H1 (cell line): ENCODE measurements around the gene DIABLO. TPM values are rescaled to one million over a fixed set of nuclear protein-coding genes. Genes with fewer than 3 reads are reported as not detected.

Source experiments
- CTCF ChIA-PET: fragments of 300-600 bp; sonication (Branson Sonifier 250); formaldehyde crosslinking; loops from one replicate; lab custom pipeline; 2021; ENCODE audit not compliant: partially characterized antibody; lab: Charles Lee
- POLR2A ChIA-PET: fragments of 300-600 bp; sonication (Branson Sonifier 250); formaldehyde crosslinking; loops from one replicate; lab custom pipeline; 2021; ENCODE audit warnings: inconsistent platforms; ENCODE audit not compliant: partially characterized antibody; lab: Charles Lee
- DNase-seq, 2 experiments: peaks; one replicate each; pipeline versions ENCODE4 v3.0.0 to v3.0.0-alpha.2; 2010 to 2022; ENCODE audit warnings: low spot score in 2 of 2, low read depth in 1 of 2, mixed read lengths in 1 of 2
- FAIRE-seq: peaks from 2 replicates; lab custom pipeline; 2011; peaks lifted over from hg19 to GRCh38; lab: Jason Lieb, UNC
- H2AFZ ChIP-seq: 2 replicates; pipeline ENCODE4 v1.8.1; 2012; ENCODE audit warnings: low read length, inconsistent platforms
- H2AK5ac ChIP-seq: 2 replicates; pipeline ENCODE4 v1.6.1; 2013; ENCODE audit warnings: low read depth, low read length
- H2BK120ac ChIP-seq: replicated peaks from 2 replicates; pipeline ENCODE3; 2013; ENCODE audit warnings: low read depth, low read length, inconsistent platforms
- H2BK12ac ChIP-seq: 2 replicates; pipeline ENCODE4 v1.6.1; 2013; ENCODE audit warnings: low read depth, low read length
- H2BK15ac ChIP-seq: 2 replicates; pipeline ENCODE4 v1.6.1; 2013; ENCODE audit warnings: low read length
- H2BK20ac ChIP-seq: 2 replicates; pipeline ENCODE4 v1.6.1; 2013; ENCODE audit warnings: low read length
- H2BK5ac ChIP-seq: 2 replicates; pipeline ENCODE4 v1.6.1; 2013; ENCODE audit warnings: low read depth, low read length
- H3K14ac ChIP-seq: 2 replicates; pipeline ENCODE4 v1.6.1; 2013; ENCODE audit warnings: inconsistent platforms; ENCODE audit not compliant: insufficient read length
- H3K18ac ChIP-seq: 2 replicates; pipeline ENCODE4 v1.6.1; 2013; ENCODE audit warnings: low read length; ENCODE audit errors: extremely low read depth
- H3K23ac ChIP-seq: 2 replicates; pipeline ENCODE4 v1.6.1; 2013; ENCODE audit warnings: inconsistent platforms; ENCODE audit not compliant: insufficient read length
- H3K23me2 ChIP-seq: 2 replicates; pipeline ENCODE4 v1.6.1; 2013; ENCODE audit warnings: low read depth, low read length
- H3K27ac ChIP-seq: 2 replicates; pipeline ENCODE4 v1.6.1; 2011; ENCODE audit warnings: low read depth, low read length, inconsistent platforms
- H3K27me3 ChIP-seq, 4 experiments: replicated peaks in 1 of 4; 1 replicate in 1 of 4; 2 replicates in 3 of 4; pipeline versions ENCODE4 v1.6.1 to v1.8.1; 2011 to 2013; ENCODE audit warnings: low read length in 3 of 4, mild to moderate bottlenecking in 3 of 4, inconsistent platforms in 2 of 4, mixed read lengths in 2 of 4, moderate library complexity in 1 of 4; ENCODE audit not compliant: control insufficient read depth in 3 of 4, insufficient read depth in 3 of 4; ENCODE audit errors: extremely low read depth in 1 of 4
- H3K36me3 ChIP-seq, 4 experiments: 2 replicates each; pipeline versions ENCODE4 v1.6.1 to v1.8.1; 2011 to 2013; ENCODE audit warnings: mild to moderate bottlenecking in 4 of 4, low read length in 3 of 4, moderate library complexity in 2 of 4, control low read depth in 1 of 4, inconsistent platforms in 1 of 4; ENCODE audit not compliant: insufficient read depth in 4 of 4, control insufficient read depth in 2 of 4
- H3K4ac ChIP-seq: replicated peaks from 2 replicates; pipeline ENCODE3; 2013; ENCODE audit warnings: low read length, low read depth, mixed read lengths, inconsistent platforms; ENCODE audit not compliant: insufficient read length
- H3K4me1 ChIP-seq, 4 experiments: replicated peaks in 1 of 4; 1 replicate in 1 of 4; 2 replicates in 3 of 4; pipeline versions ENCODE4 v1.6.1 to v1.8.1; 2011 to 2013; ENCODE audit warnings: low read length in 3 of 4, inconsistent platforms in 2 of 4, mixed read lengths in 1 of 4; ENCODE audit not compliant: insufficient read depth in 4 of 4, control insufficient read depth in 3 of 4
- H3K4me2 ChIP-seq, 2 experiments: 2 replicates each; pipeline versions ENCODE4 v1.6.1 to v1.8.1; 2011 to 2013; ENCODE audit warnings: low read depth in 2 of 2, low read length in 2 of 2, control low read depth in 1 of 2, inconsistent platforms in 1 of 2, mild to moderate bottlenecking in 1 of 2; ENCODE audit not compliant: insufficient read depth in 1 of 2
- H3K4me3 ChIP-seq, 4 experiments: fragments of 200-600, 300-600 bp in 1 of 4; sonication (generic), shearing (Covaris generic), sonication (Bioruptor Twin) in 1 of 4; 2 replicates each; pipeline versions ENCODE4 v1.5.1 to v1.8.1; 2011 to 2016; ENCODE audit warnings: low read length in 4 of 4, low read depth in 3 of 4, control low read depth in 2 of 4, inconsistent platforms in 2 of 4, mild to moderate bottlenecking in 2 of 4, mixed read lengths in 1 of 4, moderate library complexity in 1 of 4; ENCODE audit not compliant: insufficient read depth in 2 of 4; ENCODE audit errors: extremely low read depth in 1 of 4
- H3K56ac ChIP-seq: replicated peaks from 2 replicates; pipeline ENCODE3; 2013; ENCODE audit warnings: low read depth, mild to moderate bottlenecking, mixed read lengths, low read length, inconsistent platforms; ENCODE audit not compliant: insufficient read length
- H3K79me1 ChIP-seq: 2 replicates; pipeline ENCODE4 v1.6.1; 2013; ENCODE audit warnings: low read depth, low read length, control low read depth
- H3K79me2 ChIP-seq, 2 experiments: 2 replicates each; pipeline versions ENCODE4 v1.6.1 to v1.8.1; 2012 to 2013; ENCODE audit warnings: low read length in 2 of 2, mild to moderate bottlenecking in 2 of 2, inconsistent platforms in 1 of 2; ENCODE audit not compliant: insufficient read depth in 2 of 2, control insufficient read depth in 1 of 2
- H3K9ac ChIP-seq, 4 experiments: replicated peaks in 1 of 4; 1 replicate in 1 of 4; 2 replicates in 3 of 4; pipeline versions ENCODE4 v1.6.1 to v1.8.1; 2011 to 2013; ENCODE audit warnings: low read depth in 3 of 4, low read length in 3 of 4, control low read depth in 2 of 4, mild to moderate bottlenecking in 2 of 4, moderate library complexity in 2 of 4, inconsistent platforms in 1 of 4; ENCODE audit errors: extremely low read depth in 1 of 4
- H3K9me3 ChIP-seq, 2 experiments: 2 replicates each; pipeline versions ENCODE4 v1.6.1 to v1.8.1; 2012 to 2013; ENCODE audit warnings: mild to moderate bottlenecking in 2 of 2, moderate library complexity in 2 of 2, control low read depth in 1 of 2, inconsistent platforms in 1 of 2, low read depth in 1 of 2, low read length in 1 of 2, mixed read lengths in 1 of 2; ENCODE audit not compliant: insufficient read depth in 2 of 2
- H4K20me1 ChIP-seq, 2 experiments: replicated peaks in 1 of 2; 2 replicates each; pipeline versions ENCODE3 to v1.8.1; 2011 to 2013; ENCODE audit warnings: inconsistent platforms in 2 of 2, low read length in 2 of 2, mild to moderate bottlenecking in 1 of 2; ENCODE audit not compliant: insufficient read depth in 2 of 2, control insufficient read depth in 1 of 2
- H4K5ac ChIP-seq: 2 replicates; pipeline ENCODE4 v1.6.1; 2013; ENCODE audit warnings: low read length, low read depth, mixed read lengths, inconsistent platforms; ENCODE audit not compliant: insufficient read length
- H4K8ac ChIP-seq: 2 replicates; pipeline ENCODE4 v1.8.0; 2013; ENCODE audit warnings: mild to moderate bottlenecking, moderate library complexity, low read length, inconsistent platforms; ENCODE audit not compliant: insufficient read depth; ENCODE audit errors: extremely low read depth
- H4K91ac ChIP-seq: replicated peaks from 2 replicates; pipeline ENCODE3; 2013; ENCODE audit warnings: low read length, mixed read lengths, inconsistent platforms; ENCODE audit not compliant: insufficient read length
- BACH1 ChIP-seq: IDR thresholded peaks from 2 replicates; pipeline ENCODE4 v1.6.1; 2012; ENCODE audit warnings: low read length, improper control_type of control experiment
- BCL11A ChIP-seq, 2 experiments: IDR thresholded peaks; one replicate each; pipeline ENCODE4 v1.6.1; 2011; ENCODE audit warnings: low read depth in 2 of 2, low read length in 2 of 2, mild to moderate bottlenecking in 2 of 2
- CBX5 ChIP-seq: fragments of 300-800, 300-1000 bp; sonication (generic); IDR thresholded peaks from 2 replicates; pipeline ENCODE4 v1.7.1; 2016; ENCODE audit warnings: antibody characterized with exemption, low read length, low read depth
- CHD2 ChIP-seq: IDR thresholded peaks from 2 replicates; pipeline ENCODE4 v1.6.1; 2012; ENCODE audit warnings: low read length, improper control_type of control experiment
- EGR1 ChIP-seq: IDR thresholded peaks from 2 replicates; pipeline ENCODE4 v1.6.1; 2011; ENCODE audit warnings: low read depth, low read length, borderline replicate concordance
- EP300 ChIP-seq, 2 experiments: IDR thresholded peaks; 1 replicate in 1 of 2; 2 replicates in 1 of 2; pipeline ENCODE4 v1.6.1; 2011 to 2012; ENCODE audit warnings: low read depth in 2 of 2, low read length in 2 of 2, mild to moderate bottlenecking in 2 of 2, borderline replicate concordance in 1 of 2, inconsistent platforms in 1 of 2, moderate library complexity in 1 of 2
- JUND ChIP-seq: IDR thresholded peaks from 2 replicates; pipeline ENCODE4 v1.6.1; 2011; ENCODE audit warnings: mild to moderate bottlenecking, improper control_type of control experiment, low read length
- KDM5A ChIP-seq: fragments of 200-600 bp; IDR thresholded peaks from 2 replicates; pipeline ENCODE4 v1.7.1; 2012; ENCODE audit warnings: mild to moderate bottlenecking, low read length, inconsistent platforms, mixed read lengths
- POLR2AphosphoS5 ChIP-seq: IDR thresholded peaks from 2 replicates; pipeline ENCODE4 v1.6.1; 2011; ENCODE audit warnings: low read depth, low read length
- RNF2 ChIP-seq: fragments of 200-900, 300-1000 bp; sonication (generic); IDR thresholded peaks from 2 replicates; pipeline ENCODE4 v1.7.1; 2016; ENCODE audit warnings: borderline replicate concordance, low read depth, mild to moderate bottlenecking, antibody characterized with exemption, low read length; ENCODE audit not compliant: poor library complexity, severe bottlenecking; ENCODE audit errors: missing control alignments
- SP1 ChIP-seq: IDR thresholded peaks from 2 replicates; pipeline ENCODE4 v1.6.1; 2011; ENCODE audit warnings: low read depth, low read length
- TEAD4 ChIP-seq: IDR thresholded peaks from 2 replicates; pipeline ENCODE4 v1.6.1; 2012; ENCODE audit warnings: low read depth, low read length, inconsistent platforms, mixed read lengths
- WGBS, 2 experiments: shearing (Covaris generic) in 1 of 2; methylation state at CpG; one replicate each; pipeline versions ENCODE4 v1.1.6 to v1.1.7; 2013 to 2015; ENCODE audit warnings: low lambda C conversion rate in 2 of 2, mixed read lengths in 2 of 2, inconsistent platforms in 1 of 2, low coverage in 1 of 2, missing lambda C conversion rate in 1 of 2; ENCODE audit not compliant: insufficient replicate concordance in 2 of 2, insufficient coverage in 1 of 2, insufficient read length in 1 of 2; ENCODE audit errors: extremely low coverage in 1 of 2, missing lambda C conversion rate in 1 of 2; 5-methylcytosine and 5-hydroxymethylcytosine counted together
- polyA plus RNA-seq, 7 experiments: library from polyadenylated mRNA; depleted of rRNA in 3 of 7; stranded (reverse) in 5 of 7; unstranded in 2 of 7; fragments of >200 nt in 5 of 7; fragments of 200-250 nt in 2 of 7; gene quantifications; 1 replicate in 5 of 7; 2 replicates in 1 of 7; 4 replicates in 1 of 7; pipeline versions ENCODE4 v1.2.1 to v1.2.3, GENCODE V29; 2011 to 2013; ENCODE audit warnings: missing spikeins in 2 of 7, mixed read lengths in 2 of 7
- total RNA-seq: library from RNA; stranded (reverse); fragmentation: NEBNext Ultra II Directional; extraction: Animal tissue kit (Norgen Biotek cat#: 25700); gene quantifications from 2 replicates; pipeline ENCODE4 v1.2.1, GENCODE V29; 2021
- TF ChIP-seq, protein P1 (sequence below): IDR thresholded peaks from 2 replicates; pipeline ENCODE4 v1.6.1; 2011; ENCODE audit warnings: low read length, improper control_type of control experiment

The DIABLO gene
- total and polyA plus RNA-seq, 2 of the 8 experiments (the other 6 are each of a cell fraction or from before 2014, with no cell fraction given) = 65.2 to 68.3 TPM

DNA sequence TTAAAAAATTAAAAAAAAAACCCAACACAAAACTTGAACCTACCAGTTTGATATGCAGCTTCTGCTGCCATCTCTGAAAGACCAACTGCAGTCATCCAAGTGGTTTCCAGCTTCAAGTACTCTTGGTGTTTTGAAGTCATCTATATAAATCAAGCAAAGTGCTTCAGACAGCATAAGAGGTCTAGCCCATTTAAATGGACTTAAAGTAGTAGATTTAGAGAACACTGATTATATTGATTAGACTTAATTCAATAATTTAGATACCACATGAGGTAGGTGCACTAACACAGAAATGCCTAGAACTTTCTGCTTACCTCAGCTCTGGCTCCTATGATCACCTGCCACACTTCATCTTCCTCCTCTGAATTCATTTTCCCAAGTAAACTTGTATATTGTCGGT, 9.4 kb downstream of the DIABLO start:
- no peak overlapping the region for H3K56ac ChIP-seq
- H4K20me1 ChIP-seq = peaks cover 0 to 2% of the 10 kb centered on the region in 2 experiments
- H3K36me3 ChIP-seq = peaks cover 37 to 82% (median 60%) of the 10 kb centered on the region in 4 experiments
- H3K4ac ChIP-seq = no peak overlapping the region
- no peak for DNase-seq
- H2BK120ac ChIP-seq = no peak overlapping the region
- no peak overlapping the region for H3K14ac ChIP-seq
- H2AK5ac ChIP-seq = no peak overlapping the region
- H2BK5ac ChIP-seq = no peak overlapping the region
- FAIRE-seq = no peak
- no peaks in the 10 kb centered on the region; the same call in none of the 2 replicates for H3K79me1 ChIP-seq
- H2BK15ac ChIP-seq = no peak overlapping the region
- ChIA-PET CTCF (interaction anchor here (0.6 to 3.0 kb wide), 5 partner anchors 10 to 255 kb away, joined by 3 to 15 read pairs (median 3); partner anchors contain the start of gene LRRC43), POLR2A (interaction anchor here (15.7 to 17.6 kb wide), 2 partner anchors 4 to 8 kb away, joined by 230 read pairs; partner anchors contain the start of genes B3GNT4 and DIABLO)
- H3K27me3 ChIP-seq = no peaks in the 10 kb centered on the region
- no peaks in the 10 kb centered on the region for H3K4me1 ChIP-seq
- no peak overlapping the region for H3K27ac ChIP-seq
- H3K18ac ChIP-seq = no peak overlapping the region
- peaks cover 0 to 23% of the 10 kb centered on the region in 2 experiments; a peak in 2 of 4 replicates for H3K79me2 ChIP-seq
- no peak overlapping the region for H4K5ac ChIP-seq
- H3K4me3 ChIP-seq = no peak overlapping the region
- no peak overlapping the region for H3K9ac ChIP-seq
- no peak overlapping the region for H4K8ac ChIP-seq
- no peak overlapping the region for H2BK20ac ChIP-seq
- H3K4me2 ChIP-seq = no peak overlapping the region
- no peaks in the 10 kb centered on the region for H3K9me3 ChIP-seq
- no peak overlapping the region for H2AFZ ChIP-seq
- no peak overlapping the region for H4K91ac ChIP-seq
- H2BK12ac ChIP-seq = no peak overlapping the region
- no peak overlapping the region for H3K23ac ChIP-seq
- no peaks in the 10 kb centered on the region for H3K23me2 ChIP-seq
- 95% methylated on average over 1 of the region's 1 CpG; no CpG with 5 or more reads in 1 of the 2 experiments for WGBS, 2 experiments
- TF ChIP-seq, protein P1, sequence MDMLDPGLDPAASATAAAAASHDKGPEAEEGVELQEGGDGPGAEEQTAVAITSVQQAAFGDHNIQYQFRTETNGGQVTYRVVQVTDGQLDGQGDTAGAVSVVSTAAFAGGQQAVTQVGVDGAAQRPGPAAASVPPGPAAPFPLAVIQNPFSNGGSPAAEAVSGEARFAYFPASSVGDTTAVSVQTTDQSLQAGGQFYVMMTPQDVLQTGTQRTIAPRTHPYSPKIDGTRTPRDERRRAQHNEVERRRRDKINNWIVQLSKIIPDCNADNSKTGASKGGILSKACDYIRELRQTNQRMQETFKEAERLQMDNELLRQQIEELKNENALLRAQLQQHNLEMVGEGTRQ = no peak
- TF ChIP-seq JUND = no peak
- TF ChIP-seq TEAD4 = no peak
- TF ChIP-seq EP300 (IDR thresholded peaks at IDR 0.05; ENCODE audit: borderline replicate concordance in 1 of 2, low read depth in 2 of 2, low read length in 2 of 2) = no peak
- no peak for TF ChIP-seq BCL11A (IDR thresholded peaks at IDR 0.05; ENCODE audit: low read depth in 2 of 2, low read length in 2 of 2)
- no peak for TF ChIP-seq SP1
- TF ChIP-seq RNF2 = no peak
- no peak for TF ChIP-seq BACH1
- TF ChIP-seq EGR1 = no peak
- no peak for TF ChIP-seq CBX5
- no peak for TF ChIP-seq POLR2AphosphoS5
- no peak for TF ChIP-seq CHD2
- TF ChIP-seq KDM5A = no peak
